OCI-LY3 (cell line): ENCODE results near the gene GFRA1.

Source experiments
- CTCF ChIP-seq: fragments of 200-600, 300-600 bp; sonication (generic); IDR thresholded peaks from 2 replicates; pipeline ENCODE4 v1.5.1; 2014; ENCODE audit warnings: antibody characterized with exemption, low read length, low read depth
- EZH2phosphoT487 ChIP-seq: fragments of 200-600 bp; shearing (Covaris generic); IDR thresholded peaks from 2 replicates; pipeline ENCODE4 v1.6.1; 2018; ENCODE audit warnings: antibody characterized with exemption, mixed run types, low read depth

GRCh38 chr10:116262678-116263077, 10.3 kb downstream of the GFRA1 start:
- TF ChIP-seq CTCF (no peak), EZH2phosphoT487 (no peak)
